ENCODE measurements around the gene TMEM91.

TMEM91 gene

DNA sequence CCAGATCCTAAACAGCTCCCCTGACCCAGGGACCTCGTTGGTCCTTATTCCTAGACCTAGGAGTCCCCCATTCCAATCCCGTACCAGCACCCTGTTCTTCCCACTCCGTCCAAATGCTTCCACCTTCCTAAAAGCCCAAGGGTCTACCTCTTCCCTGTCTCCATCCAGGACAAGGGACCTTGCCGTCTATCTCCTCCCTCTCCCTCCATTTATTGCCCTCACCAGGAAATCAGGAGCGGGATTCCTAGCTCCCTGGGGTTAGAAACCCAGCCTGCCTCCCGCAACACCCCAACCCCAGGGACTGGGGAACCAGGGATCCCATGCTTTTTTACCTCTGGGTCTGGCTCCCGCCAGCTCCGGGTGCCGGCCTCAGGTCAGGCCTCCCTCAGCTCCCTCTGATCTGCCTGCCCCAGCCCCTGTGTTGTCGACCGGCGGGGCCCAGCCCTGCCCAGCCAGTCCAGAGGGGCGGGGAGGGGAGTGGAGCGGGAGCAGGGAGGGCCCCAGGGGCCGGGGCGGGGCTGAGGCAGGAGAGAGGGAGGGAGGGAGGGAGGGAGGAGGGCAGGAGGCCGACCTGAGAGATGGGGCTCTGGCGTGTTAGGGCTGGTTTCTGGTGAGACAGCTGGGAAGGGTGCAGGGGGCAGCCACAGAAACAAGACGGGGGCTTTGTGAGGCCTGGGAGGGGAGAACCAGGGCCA, 50.8 kb downstream of the TMEM91 start, which contains the start of gene B3GNT8:
Gene B3GNT8 (minus strand): TSS at position 423 of the 695 bp plus-strand sequence. CDS start 596 bp downstream, outside the sequence.
- peak within 1 kb of the TSS; percentile 29; the same call in 1 of the 2 replicates for H3K4me2 ChIP-seq
- no peak within 1 kb of the TSS for H3K27ac ChIP-seq

GRCh38 chr19:41427647-41428480, 51.5 kb downstream of the TMEM91 start:
- Histone ChIP-seq H3K9ac (no peak overlapping the region), H3K36me3 (ENCODE audit: insufficient read depth) (no peaks in the 10 kb centered on the region), H3K4me1 (ENCODE audit: low read depth, poor library complexity, severe bottlenecking) (no peaks in the 10 kb centered on the region), H2AFZ (ENCODE audit: low read depth) (no peak overlapping the region), H3K4me3 (IDR thresholded peaks at IDR 0.05; ENCODE audit: insufficient read depth, low read depth, low read length) (no peak overlapping the region), H3K27me3 (ENCODE audit: insufficient read depth, low read depth) (no peaks in the 10 kb centered on the region), H3K27ac (no peak overlapping the region), H3K79me2 (ENCODE audit: insufficient read depth, low read depth) (no peaks in the 10 kb centered on the region), H4K20me1 (ENCODE audit: insufficient read depth) (no peaks in the 10 kb centered on the region), H3K4me2 (no peak overlapping the region; the same call in 1 of the 2 replicates)
- no peak for TF ChIP-seq CTCF (conservative IDR thresholded peaks at IDR 0.05; ENCODE audit: low read depth, low read length)

More for the DNA sequence above, 50.8 kb downstream of the TMEM91 start, which contains the start of gene B3GNT8:
- no peaks in the 10 kb centered on the region; the same call in 1 of the 2 replicates for H3K36me3 ChIP-seq (ENCODE audit: insufficient read depth)
- no peaks in the 10 kb centered on the region for H3K4me1 ChIP-seq (ENCODE audit: low read depth, poor library complexity, severe bottlenecking)
- TF ChIP-seq CTCF (conservative IDR thresholded peaks at IDR 0.05; ENCODE audit: low read depth, low read length), result no peak
- no peaks in the 10 kb centered on the region for H3K27me3 ChIP-seq (ENCODE audit: insufficient read depth, low read depth)
- no peaks in the 10 kb centered on the region for H4K20me1 ChIP-seq (ENCODE audit: insufficient read depth)
- no peak within 1 kb of the TSS for H2AFZ ChIP-seq (ENCODE audit: low read depth)
- no peak within 1 kb of the TSS for H3K4me3 ChIP-seq (IDR thresholded peaks at IDR 0.05; ENCODE audit: insufficient read depth, low read depth, low read length)
- no peaks in the 10 kb centered on the region for H3K79me2 ChIP-seq (ENCODE audit: insufficient read depth, low read depth)
- H3K9ac ChIP-seq, result no peak within 1 kb of the TSS

GRCh38 chr19:41428481-41428859, 52.1 kb downstream of the TMEM91 start:
- Histone ChIP-seq H3K79me2 (ENCODE audit: insufficient read depth, low read depth) (no peaks in the 10 kb centered on the region), H3K4me3 (IDR thresholded peaks at IDR 0.05; ENCODE audit: insufficient read depth, low read depth, low read length) (no peak overlapping the region), H3K36me3 (ENCODE audit: insufficient read depth) (no peaks in the 10 kb centered on the region), H3K4me1 (ENCODE audit: low read depth, poor library complexity, severe bottlenecking) (no peaks in the 10 kb centered on the region), H4K20me1 (ENCODE audit: insufficient read depth) (no peaks in the 10 kb centered on the region), H3K27me3 (ENCODE audit: insufficient read depth, low read depth) (no peaks in the 10 kb centered on the region), H3K4me2 (no peak overlapping the region), H3K27ac (no peak overlapping the region), H2AFZ (ENCODE audit: low read depth) (no peak overlapping the region), H3K9ac (no peak overlapping the region)
- TF ChIP-seq CTCF (conservative IDR thresholded peaks at IDR 0.05; ENCODE audit: low read depth, low read length), result no peak

GRCh38 chr19:41430922-41431321, 54.6 kb downstream of the TMEM91 start:
- Histone ChIP-seq H3K79me2 (ENCODE audit: insufficient read depth, low read depth) (no peaks in the 10 kb centered on the region), H3K36me3 (ENCODE audit: insufficient read depth) (no peaks in the 10 kb centered on the region), H2AFZ (ENCODE audit: low read depth) (no peak overlapping the region), H3K27ac (no peak overlapping the region), H3K4me2 (no peak overlapping the region), H3K4me1 (ENCODE audit: low read depth, poor library complexity, severe bottlenecking) (no peaks in the 10 kb centered on the region), H3K27me3 (ENCODE audit: insufficient read depth, low read depth) (no peaks in the 10 kb centered on the region), H3K4me3 (IDR thresholded peaks at IDR 0.05; ENCODE audit: insufficient read depth, low read depth, low read length) (no peak overlapping the region), H4K20me1 (ENCODE audit: insufficient read depth) (no peaks in the 10 kb centered on the region), H3K9ac (no peak overlapping the region)
- TF ChIP-seq CTCF (conservative IDR thresholded peaks at IDR 0.05; ENCODE audit: low read depth, low read length), result no peak

Measured in KMS-11 (cell line).